ENCODE data around the gene CFAP410. TPM values are rescaled to one million over a fixed set of nuclear protein-coding genes. Genes with fewer than 3 reads are reported as not detected.

The CFAP410 gene
- total and polyA plus RNA-seq, 10 donors = 26.2 to 79.8 (median 33.0) TPM

DNA sequence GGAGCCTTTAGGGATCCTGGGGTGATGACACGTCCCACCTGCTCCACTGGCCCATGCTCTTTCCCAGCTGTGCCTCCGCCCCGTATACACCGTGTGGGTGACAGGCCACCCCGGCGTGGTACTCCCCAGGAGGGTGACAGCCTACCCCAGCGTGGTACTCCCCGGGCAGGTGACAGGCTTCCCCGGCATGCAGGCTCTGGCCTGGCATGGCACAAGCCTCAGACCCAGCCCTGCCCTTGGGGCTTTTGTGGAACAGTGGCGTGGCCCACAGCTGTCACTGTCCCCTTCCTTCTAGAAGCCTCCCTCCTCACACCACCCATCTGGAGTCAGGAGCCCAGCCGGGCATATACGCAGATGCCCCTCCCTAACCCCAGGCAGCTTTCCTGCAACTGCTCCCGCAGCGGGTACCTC, 44.0 kb downstream of the CFAP410 start:
- H3K27me3 ChIP-seq (replicated peaks in 1 of 7) = peaks cover 0 to 25% (median 0%) of the 10 kb centered on the region in 7 donors
- no peak for DNase-seq
- H3K4me3 ChIP-seq = no peak overlapping the region
- intact Hi-C loops (cut with DNase I; ENCODE audit: low total_unique reads) = no loop called here
- H3K9me3 ChIP-seq = no peaks in the 10 kb centered on the region
- 61 to 80% (median 75%) methylated on average over 14 of the region's 14 CpGs for WGBS, 5 donors
- TF ChIP-seq, protein P1, sequence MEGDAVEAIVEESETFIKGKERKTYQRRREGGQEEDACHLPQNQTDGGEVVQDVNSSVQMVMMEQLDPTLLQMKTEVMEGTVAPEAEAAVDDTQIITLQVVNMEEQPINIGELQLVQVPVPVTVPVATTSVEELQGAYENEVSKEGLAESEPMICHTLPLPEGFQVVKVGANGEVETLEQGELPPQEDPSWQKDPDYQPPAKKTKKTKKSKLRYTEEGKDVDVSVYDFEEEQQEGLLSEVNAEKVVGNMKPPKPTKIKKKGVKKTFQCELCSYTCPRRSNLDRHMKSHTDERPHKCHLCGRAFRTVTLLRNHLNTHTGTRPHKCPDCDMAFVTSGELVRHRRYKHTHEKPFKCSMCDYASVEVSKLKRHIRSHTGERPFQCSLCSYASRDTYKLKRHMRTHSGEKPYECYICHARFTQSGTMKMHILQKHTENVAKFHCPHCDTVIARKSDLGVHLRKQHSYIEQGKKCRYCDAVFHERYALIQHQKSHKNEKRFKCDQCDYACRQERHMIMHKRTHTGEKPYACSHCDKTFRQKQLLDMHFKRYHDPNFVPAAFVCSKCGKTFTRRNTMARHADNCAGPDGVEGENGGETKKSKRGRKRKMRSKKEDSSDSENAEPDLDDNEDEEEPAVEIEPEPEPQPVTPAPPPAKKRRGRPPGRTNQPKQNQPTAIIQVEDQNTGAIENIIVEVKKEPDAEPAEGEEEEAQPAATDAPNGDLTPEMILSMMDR (IDR thresholded peaks at IDR 0.05 in 8 of 11, conservative IDR thresholded peaks at IDR 0.05 in 3 of 11) = no peak
- TF ChIP-seq POLR2AphosphoS5 (IDR thresholded peaks at IDR 0.05) (no peak), POLR2A (IDR thresholded peaks at IDR 0.05) (no peak)
- H3K27ac ChIP-seq = no peak overlapping the region
- H3K36me3 ChIP-seq = no peaks in the 10 kb centered on the region
- H3K4me1 ChIP-seq = peaks cover 16 to 64% (median 44%) of the 10 kb centered on the region in 6 donors

DNA sequence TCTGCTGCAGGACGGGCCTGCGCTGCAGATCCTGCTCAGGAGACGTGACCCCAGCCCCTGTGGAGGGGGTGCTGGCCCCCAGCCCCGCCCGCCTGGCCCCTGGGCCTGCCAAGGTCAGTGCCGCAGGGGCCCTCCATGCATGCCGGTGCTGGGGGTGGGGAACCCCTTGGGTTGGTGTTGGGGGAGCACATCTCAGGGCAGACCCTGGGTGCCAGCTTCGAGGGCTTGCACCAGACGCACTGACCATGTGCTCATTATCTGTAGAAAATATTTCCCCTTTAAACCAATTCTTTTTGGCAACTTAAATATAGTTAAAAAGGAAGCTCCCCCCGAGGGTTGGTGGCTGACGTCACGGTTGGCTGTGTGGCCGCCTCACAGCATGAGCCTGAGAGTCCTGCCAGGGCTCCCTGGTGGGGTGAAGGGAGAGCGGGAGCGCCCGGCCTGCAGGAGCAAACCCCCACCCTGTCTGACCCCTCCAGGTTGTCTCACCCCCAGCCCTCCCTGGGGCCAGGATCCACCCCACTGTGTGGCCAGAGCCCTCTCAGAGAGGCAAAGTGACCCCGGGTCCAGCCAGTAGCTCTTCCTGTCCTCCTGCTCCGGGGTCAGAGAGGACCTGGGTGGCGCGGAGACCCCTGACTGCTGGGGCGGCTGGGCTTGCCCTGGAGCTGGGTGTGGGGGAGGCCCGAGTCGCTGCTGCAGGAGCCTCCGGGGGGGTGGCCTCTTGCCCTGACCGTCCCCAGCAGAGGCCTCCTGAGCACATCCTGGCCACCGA, 44.6 kb downstream of the CFAP410 start:
- H3K36me3 ChIP-seq = no peaks in the 10 kb centered on the region
- peaks cover 16 to 63% (median 44%) of the 10 kb centered on the region in 6 donors for H3K4me1 ChIP-seq
- H3K27me3 ChIP-seq (replicated peaks in 1 of 7) = peaks cover 0 to 25% (median 0%) of the 10 kb centered on the region in 7 donors
- no peak overlapping the region for H3K4me3 ChIP-seq
- WGBS, 5 donors = 47 to 70% (median 61%) methylated on average over 16 to 26 of the region's 26 CpGs
- intact Hi-C loops (cut with DNase I; ENCODE audit: low total_unique reads) = no loop called here
- no peaks in the 10 kb centered on the region for H3K9me3 ChIP-seq
- DNase-seq = no peak
- TF ChIP-seq, protein P1 (IDR thresholded peaks at IDR 0.05 in 8 of 11, conservative IDR thresholded peaks at IDR 0.05 in 3 of 11) = no peak
- TF ChIP-seq POLR2A (IDR thresholded peaks at IDR 0.05) = no peak
- no peak for TF ChIP-seq POLR2AphosphoS5 (IDR thresholded peaks at IDR 0.05)
- H3K27ac ChIP-seq = peak overlapping the region in 1 of 8 donors; percentile 17

DNA sequence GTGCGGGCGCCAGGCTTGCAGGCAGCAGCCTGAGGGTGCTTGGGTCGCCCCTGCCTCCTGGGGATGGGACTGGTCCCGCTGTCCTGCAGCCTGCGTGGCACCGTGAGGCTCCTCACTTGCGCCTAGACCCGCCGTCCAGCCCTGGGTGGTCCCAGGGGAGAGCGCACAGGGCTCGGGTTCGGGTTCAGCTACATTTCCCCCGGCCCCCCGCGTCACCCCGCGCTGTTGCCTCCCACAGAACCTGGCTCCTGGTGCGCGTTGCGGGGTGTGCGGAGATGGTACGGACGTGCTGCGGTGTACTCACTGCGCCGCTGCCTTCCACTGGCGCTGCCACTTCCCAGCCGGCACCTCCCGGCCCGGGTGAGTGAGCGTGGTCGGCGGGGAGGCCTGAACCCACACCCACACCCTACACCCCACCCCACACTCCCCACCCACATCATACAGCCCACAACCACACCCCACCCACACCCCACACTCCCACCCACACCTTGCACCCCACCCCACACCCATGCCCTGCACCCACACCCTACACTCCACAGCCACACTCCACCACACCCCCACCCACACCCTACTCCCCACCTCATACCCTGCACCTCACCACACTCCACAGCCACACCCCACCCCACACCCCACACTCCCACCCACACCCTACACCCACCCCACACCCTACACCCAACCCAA, 45.5 kb downstream of the CFAP410 start:
- TF ChIP-seq POLR2AphosphoS5 (IDR thresholded peaks at IDR 0.05) (no peak), POLR2A (IDR thresholded peaks at IDR 0.05) (no peak)
- TF ChIP-seq, protein P1 (IDR thresholded peaks at IDR 0.05 in 8 of 11, conservative IDR thresholded peaks at IDR 0.05 in 3 of 11) = no peak
- no peaks in the 10 kb centered on the region for H3K9me3 ChIP-seq
- H3K27ac ChIP-seq = peak overlapping the region in 1 of 8 donors; percentile 17
- no peak for DNase-seq
- H3K4me1 ChIP-seq = peaks cover 10 to 54% (median 35%) of the 10 kb centered on the region in 6 donors
- H3K4me3 ChIP-seq = no peak overlapping the region
- no peaks in the 10 kb centered on the region for H3K36me3 ChIP-seq
- intact Hi-C loops (cut with DNase I; ENCODE audit: low total_unique reads) = no loop called here
- 79 to 85% (median 81%) methylated on average over 30 to 33 of the region's 33 CpGs for WGBS, 5 donors
- H3K27me3 ChIP-seq (replicated peaks in 1 of 7) = peaks cover 0 to 25% (median 0%) of the 10 kb centered on the region in 7 donors

DNA sequence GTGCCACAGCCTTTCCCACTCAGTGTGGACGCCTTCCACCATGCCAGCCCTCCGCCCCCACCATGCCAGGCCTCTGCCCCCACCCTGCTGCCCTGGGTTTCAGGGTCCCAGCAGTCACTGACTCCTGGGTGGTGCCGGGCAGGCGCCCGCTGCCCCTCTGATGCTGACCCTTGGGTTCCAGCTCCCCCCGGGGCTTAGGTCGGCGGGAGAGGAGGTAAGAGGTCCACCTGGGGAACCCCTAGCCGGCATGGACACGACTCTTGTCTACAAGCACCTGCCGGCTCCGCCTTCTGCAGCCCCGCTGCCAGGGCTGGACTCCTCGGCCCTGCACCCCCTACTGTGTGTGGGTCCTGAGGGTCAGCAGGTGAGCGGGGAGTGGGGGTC, 46.4 kb downstream of the CFAP410 start:
- intact Hi-C loops (cut with DNase I; ENCODE audit: low total_unique reads) = no loop called here
- no peaks in the 10 kb centered on the region for H3K9me3 ChIP-seq
- peaks cover 0 to 25% (median 1%) of the 10 kb centered on the region in 7 donors for H3K27me3 ChIP-seq (replicated peaks in 1 of 7)
- H3K4me1 ChIP-seq = peaks cover 10 to 45% (median 26%) of the 10 kb centered on the region in 6 donors
- TF ChIP-seq POLR2A (IDR thresholded peaks at IDR 0.05) (no peak), POLR2AphosphoS5 (IDR thresholded peaks at IDR 0.05) (no peak)
- TF ChIP-seq, protein P1 (IDR thresholded peaks at IDR 0.05 in 8 of 11, conservative IDR thresholded peaks at IDR 0.05 in 3 of 11) = no peak
- WGBS, 5 donors = 86 to 100% (median 94%) methylated on average over 3 to 15 of the region's 15 CpGs
- H3K36me3 ChIP-seq = no peaks in the 10 kb centered on the region
- DNase-seq = no peak
- no peak overlapping the region for H3K4me3 ChIP-seq
- H3K27ac ChIP-seq = no peak overlapping the region

Measured in spleen (tissue), 11 donors.